ENCODE measurements around the gene DNAH14.
"Not testable (repeated sequence)": the region's sequence is repeated elsewhere in the genome, so short reads cannot be mapped to it uniquely, and the experiment has no call there.

DNAH14 gene

GRCh38 chr1:225349826-225350225 lies 420.4 kb downstream of the DNAH14 start:
- no peak for DNase-seq

- no peak for DNase-seq
Observed at GRCh38 chr1:225350872-225351271, 421.4 kb downstream of the DNAH14 start.

DNA sequence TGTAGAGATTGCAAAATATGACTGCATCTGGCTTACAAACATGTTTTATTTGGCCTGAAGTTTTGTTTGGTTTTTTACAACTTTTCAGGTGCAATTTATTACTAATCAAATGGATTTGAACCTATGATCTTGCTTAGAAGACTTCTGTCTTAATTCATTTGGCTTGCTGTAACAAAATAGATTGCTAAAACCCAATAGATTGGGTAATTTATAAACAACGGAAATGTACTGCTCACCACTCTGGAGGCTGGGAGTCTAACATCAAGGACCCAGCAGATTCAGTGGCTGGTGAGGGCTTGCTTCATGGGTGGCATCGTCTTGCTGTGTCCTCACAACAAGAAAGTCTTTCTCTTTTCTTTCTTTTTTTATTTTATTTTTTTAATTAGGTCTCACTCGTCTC lies 425.4 kb downstream of the DNAH14 start:
- no peak for DNase-seq

- no peak for DNase-seq
Observed at GRCh38 chr1:225355863-225356262, 426.4 kb downstream of the DNAH14 start.

DNA sequence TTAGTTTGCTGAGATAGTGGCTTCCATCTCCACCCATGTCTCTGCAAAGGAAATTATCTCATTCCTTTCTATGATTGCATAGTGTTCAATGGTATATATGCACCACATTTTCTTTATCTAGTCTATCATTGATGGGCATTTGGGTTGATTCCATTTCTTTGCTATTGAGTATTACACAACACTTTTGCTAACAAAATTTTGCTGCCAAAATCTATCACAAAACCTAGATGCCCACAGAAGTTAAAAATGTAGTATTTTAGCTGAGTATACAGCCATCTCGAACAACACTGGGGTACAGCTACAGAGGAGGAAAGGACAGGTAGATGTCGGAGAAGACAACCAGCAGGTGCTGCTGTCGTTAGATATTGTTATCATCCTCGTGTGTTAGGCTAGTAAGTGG lies 430.6 kb downstream of the DNAH14 start:
- no peak for DNase-seq

- DNase-seq = no peak
Observed at GRCh38 chr1:225361176-225361575, 431.7 kb downstream of the DNAH14 start.

DNA sequence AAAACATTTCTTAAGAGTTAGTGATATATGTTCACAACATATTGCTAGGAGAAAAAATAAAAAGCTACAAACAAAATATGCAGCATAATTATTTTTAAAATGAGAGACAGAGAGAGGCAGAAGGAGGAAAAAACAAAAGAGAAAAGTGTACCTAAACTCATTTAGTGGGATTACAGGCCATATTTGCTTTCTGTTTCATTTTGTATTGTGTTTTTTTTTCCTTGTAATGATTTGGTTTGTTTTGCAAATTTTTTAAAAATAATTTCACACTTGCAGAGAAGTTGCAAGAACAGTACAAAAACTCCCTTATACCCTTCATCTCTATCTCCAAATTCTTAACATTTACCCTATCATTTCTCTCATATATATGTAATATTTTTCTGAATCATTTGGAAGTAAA lies 433.3 kb downstream of the DNAH14 start:
- DNase-seq = no peak

GRCh38 chr1:225364439-225364838 lies 435.0 kb downstream of the DNAH14 start:
- DNase-seq = no peak

DNA sequence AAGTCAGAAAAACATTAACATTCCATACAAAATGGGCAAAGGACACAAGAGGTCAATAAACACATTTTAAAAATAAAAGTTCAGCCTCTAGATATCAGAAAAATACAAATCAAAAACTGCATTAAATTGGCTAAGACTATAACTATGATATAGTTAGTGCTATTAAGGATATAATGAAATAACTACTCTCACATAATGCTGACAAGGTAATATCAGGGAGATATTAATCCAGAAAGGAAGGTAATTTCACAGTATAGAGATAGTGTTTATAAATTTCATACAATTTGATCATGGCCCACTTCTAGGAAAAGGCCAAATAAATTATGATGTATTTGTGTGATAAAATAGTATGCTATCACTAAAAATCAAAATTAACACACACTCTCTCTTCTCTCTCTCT lies 436.5 kb downstream of the DNAH14 start:
- no peak for DNase-seq

GRCh38 chr1:225366552-225366951 lies 437.1 kb downstream of the DNAH14 start:
- no peak for DNase-seq

- DNase-seq = no peak
Observed at GRCh38 chr1:225368036-225368552, 438.6 kb downstream of the DNAH14 start.

GRCh38 chr1:225371366-225372010 lies 442.0 kb downstream of the DNAH14 start:
- DNase-seq = no peak

DNA sequence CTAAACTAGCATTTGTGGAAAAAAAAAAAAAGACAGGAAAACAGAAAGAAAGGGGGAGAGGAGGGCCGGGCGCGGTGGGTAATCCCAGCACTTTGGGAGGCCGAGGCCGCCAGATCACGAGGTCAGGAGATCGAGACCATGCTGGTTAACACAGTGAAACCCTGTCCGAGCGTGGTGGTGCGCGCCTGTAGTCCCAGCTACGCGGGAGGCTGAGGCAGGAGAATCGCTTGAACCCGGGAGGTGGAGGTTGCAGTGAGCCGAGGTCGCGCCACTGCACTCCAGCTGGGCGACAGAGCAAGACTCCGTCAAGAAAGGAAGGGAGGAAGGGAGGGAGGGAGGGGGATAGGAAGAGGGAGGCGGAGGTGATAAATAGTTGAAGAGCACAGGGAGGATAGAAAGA lies 443.7 kb downstream of the DNAH14 start:
- no peak for DNase-seq

DNA sequence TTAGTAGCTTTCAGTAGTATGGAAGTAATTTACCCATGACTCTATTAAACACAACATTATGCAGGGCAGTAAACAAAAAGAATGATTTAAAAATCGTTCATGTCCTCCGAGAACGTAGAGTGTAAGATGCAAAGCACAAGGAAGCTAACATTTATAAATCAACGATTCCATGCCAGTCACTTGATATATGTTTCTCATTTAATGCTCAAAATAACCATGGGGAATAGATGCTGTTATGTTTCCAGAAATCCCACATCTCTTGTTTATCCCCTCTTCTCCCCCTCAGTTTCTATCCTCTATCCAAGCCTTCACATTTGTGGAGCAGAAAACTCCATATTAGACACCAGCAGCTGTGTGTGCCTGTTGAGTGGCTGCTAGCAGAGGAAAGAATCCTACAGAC lies 445.5 kb downstream of the DNAH14 start:
- no peak for DNase-seq

DNA sequence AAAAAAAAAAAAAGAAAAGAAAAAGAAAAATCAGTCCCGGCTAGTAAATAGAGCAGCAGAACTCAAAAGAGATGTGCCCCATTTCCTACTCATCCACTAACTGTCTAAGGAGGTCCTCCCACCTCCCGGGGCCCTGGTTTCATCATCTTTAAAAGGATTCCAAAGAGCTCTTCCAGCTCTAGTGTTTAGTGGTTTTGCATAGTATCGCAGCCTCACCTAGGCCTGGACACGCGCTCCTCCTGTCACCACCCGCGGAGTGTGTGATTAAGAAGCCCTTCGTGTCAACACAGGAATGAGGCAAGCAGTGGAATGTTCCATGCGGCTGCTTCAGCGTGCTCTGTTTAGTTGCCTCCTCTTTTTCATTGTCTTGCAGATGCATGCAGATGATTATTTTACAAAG lies 449.4 kb downstream of the DNAH14 start:
- DNase-seq = no peak

- no peak for DNase-seq
Observed at GRCh38 chr1:225380691-225381090, 451.2 kb downstream of the DNAH14 start.

DNA sequence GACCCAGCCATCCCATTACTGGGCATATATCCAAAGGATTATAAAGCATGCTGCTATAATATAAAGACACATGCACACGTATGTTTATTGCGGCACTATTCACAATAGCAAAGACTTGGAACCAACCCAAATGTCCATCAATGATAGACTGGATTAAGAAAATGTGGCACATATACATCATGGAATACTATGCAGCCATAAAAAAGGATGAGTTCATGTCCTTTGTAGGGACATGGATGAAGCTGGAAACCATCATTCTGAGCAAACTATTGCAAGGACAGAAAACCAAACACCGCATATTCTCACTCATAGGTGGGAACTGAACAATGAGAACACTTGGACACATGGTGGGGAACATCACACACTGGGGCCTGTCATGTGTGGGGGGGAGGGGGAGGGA lies 457.4 kb downstream of the DNAH14 start:
- DNase-seq = not testable (repeated sequence)

DNA sequence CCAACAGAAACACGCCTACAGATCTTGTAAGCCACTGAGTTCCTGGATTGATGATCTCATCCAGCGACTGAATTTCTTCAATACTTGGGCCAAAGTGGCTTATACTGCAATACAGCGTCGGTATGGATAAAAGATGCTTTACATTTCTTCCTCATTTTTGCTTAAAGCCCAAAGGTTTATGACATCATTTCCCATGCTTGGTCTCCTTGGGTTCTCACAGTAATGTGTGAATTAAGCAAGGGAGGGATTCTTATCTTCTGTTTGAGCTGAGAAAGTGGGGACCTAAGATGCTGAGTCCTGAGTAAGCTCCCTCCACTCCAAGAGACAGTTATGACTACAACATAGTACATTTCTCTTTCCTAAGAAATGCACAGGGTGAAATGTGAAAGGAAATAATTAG lies 458.9 kb downstream of the DNAH14 start:
- DNase-seq = no peak

GRCh38 chr1:225389843-225390242 lies 460.4 kb downstream of the DNAH14 start:
- DNase-seq = no peak

DNA sequence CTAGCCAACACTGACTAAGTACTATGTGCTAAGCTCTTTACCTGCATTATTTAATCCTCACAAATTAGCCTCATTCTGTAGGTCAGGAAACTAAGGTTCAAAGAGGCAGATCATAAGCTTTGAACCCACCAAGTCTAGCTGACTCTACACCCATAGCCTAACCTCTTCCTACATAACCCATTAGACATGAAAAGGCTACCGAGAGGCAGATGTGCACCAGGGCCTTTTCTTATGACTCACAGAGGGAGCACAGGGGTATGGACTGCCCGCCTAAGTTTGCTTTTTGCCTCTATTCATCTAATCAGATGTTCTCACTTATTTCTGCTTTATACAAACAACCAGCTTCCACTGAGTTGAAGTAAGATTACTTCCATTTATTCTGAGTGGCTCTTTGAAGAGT lies 466.9 kb downstream of the DNAH14 start:
- DNase-seq = no peak

GRCh38 chr1:225400968-225401367 lies 471.5 kb downstream of the DNAH14 start:
- no peak for DNase-seq

DNA sequence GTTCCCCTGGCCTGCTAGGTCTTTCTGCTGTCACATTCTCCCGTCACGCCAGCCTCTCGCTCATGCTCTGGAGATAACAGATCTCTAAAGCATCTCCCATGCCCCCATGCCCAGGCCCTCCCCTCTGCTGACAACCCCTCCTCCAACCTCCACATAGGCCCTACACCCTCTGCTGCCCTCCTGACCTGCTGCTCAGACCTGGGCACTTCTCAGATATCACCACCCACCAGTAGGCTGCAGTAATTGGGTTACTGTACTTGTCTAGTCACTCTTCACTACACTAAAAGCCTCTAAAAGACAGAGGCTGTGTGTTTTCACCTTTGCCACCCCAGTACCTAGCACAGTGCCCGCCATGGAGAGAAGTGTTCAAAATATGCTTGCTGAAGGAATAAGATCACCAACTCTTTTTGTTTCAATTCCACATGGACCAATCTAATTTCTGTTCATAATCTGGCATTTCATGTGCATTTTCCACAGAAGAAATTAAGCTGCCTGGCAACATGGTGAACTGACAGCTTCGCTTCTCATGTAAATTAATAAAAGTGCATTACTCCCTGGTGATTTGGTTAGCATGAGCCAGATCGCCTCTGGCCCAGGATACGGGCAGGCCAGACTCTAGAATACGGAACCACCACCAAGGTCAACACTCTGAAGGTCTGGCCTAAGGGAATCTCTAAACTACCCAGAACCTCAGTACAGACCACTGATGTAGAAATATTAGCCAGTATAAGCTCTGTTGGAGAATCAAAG lies 477.7 kb downstream of the DNAH14 start:
- no peak for DNase-seq

DNA sequence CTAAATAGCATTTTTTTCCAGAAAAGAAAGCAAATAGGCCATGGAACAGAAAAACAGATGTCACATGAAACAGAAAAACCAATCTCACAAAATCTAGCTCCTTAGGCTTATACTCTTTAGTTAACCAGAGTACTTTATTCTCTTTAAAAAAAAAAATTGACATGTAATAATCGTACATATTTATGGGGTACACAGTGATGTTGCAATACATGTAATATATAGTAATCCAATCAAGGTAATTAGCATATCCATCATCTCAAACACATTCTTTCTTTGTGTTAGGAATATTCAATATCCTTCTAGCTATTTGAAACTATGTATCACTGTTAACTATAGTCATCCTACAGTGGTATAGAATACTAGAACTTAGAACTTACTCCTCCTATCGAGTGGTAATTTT lies 478.3 kb downstream of the DNAH14 start:
- no peak for DNase-seq

GRCh38 chr1:225408249-225408648 lies 478.8 kb downstream of the DNAH14 start:
- DNase-seq = no peak

Data from C1 segment of cervical spinal cord (tissue), 14 donors.